ENCODE results near the gene ZNF445.
"Not testable (repeated sequence)": the region's sequence is repeated elsewhere in the genome, so short reads cannot be mapped to it uniquely, and the experiment has no call there.

ZNF445 gene

GRCh38 chr3:44420676-44421075 is 56.8 kb downstream of the ZNF445 start:
- Histone ChIP-seq H3K18ac (ENCODE audit: low read length) (no peak overlapping the region), H3K56ac (ENCODE audit: low read length) (no peak overlapping the region), H3K23ac (ENCODE audit: low read length) (no peak overlapping the region), H3K4me1 (ENCODE audit: control insufficient read depth, low read depth, low read length) (no peaks in the 10 kb centered on the region), H3K9ac (ENCODE audit: low read length) (no peak overlapping the region), H3K36me3 (ENCODE audit: control insufficient read depth, insufficient read depth, low read length) (no peaks in the 10 kb centered on the region), H3K79me1 (ENCODE audit: low read length) (no peaks in the 10 kb centered on the region), H2BK5ac (ENCODE audit: low read length) (no peak overlapping the region), H3K27me3 (ENCODE audit: insufficient read depth, low read length, poor library complexity) (no peaks in the 10 kb centered on the region), H2BK120ac (ENCODE audit: low read depth, low read length) (no peak overlapping the region), H2BK15ac (replicated peaks; ENCODE audit: low read depth) (no peak overlapping the region), H3K27ac (ENCODE audit: low read depth, low read length) (no peak overlapping the region), H3K4me2 (ENCODE audit: low read length) (no peak overlapping the region), H3K79me2 (ENCODE audit: control insufficient read depth, insufficient read depth, low read length) (no peaks in the 10 kb centered on the region), H3K4ac (ENCODE audit: low read depth, low read length) (no peak overlapping the region), H4K8ac (ENCODE audit: low read depth, low read length) (no peak overlapping the region), H2AK5ac (ENCODE audit: low read length) (no peak overlapping the region), H3K4me3 (ENCODE audit: low read length) (no peak overlapping the region), H4K5ac (ENCODE audit: low read length) (no peak overlapping the region)
- WGBS (ENCODE audit: extremely low coverage, insufficient coverage, low lambda C conversion rate) = no CpG with 5 or more reads among the region's 1 CpG
- DNase-seq = no peak

GRCh38 chr3:44419923-44420650 is 57.4 kb downstream of the ZNF445 start:
- Histone ChIP-seq H3K9ac (ENCODE audit: low read length) (no peak overlapping the region), H2BK15ac (replicated peaks; ENCODE audit: low read depth) (no peak overlapping the region), H3K18ac (ENCODE audit: low read length) (no peak overlapping the region), H4K5ac (ENCODE audit: low read length) (no peak overlapping the region), H3K27me3 (ENCODE audit: insufficient read depth, low read length, poor library complexity) (no peaks in the 10 kb centered on the region), H3K4ac (ENCODE audit: low read depth, low read length) (no peak overlapping the region), H4K8ac (ENCODE audit: low read depth, low read length) (no peak overlapping the region), H3K79me1 (ENCODE audit: low read length) (no peaks in the 10 kb centered on the region), H2BK120ac (ENCODE audit: low read depth, low read length) (no peak overlapping the region), H3K4me3 (ENCODE audit: low read length) (no peak overlapping the region), H3K23ac (ENCODE audit: low read length) (no peak overlapping the region), H2BK5ac (ENCODE audit: low read length) (no peak overlapping the region), H3K4me1 (ENCODE audit: control insufficient read depth, low read depth, low read length) (no peaks in the 10 kb centered on the region), H3K4me2 (ENCODE audit: low read length) (no peak overlapping the region), H3K36me3 (ENCODE audit: control insufficient read depth, insufficient read depth, low read length) (no peaks in the 10 kb centered on the region), H3K56ac (ENCODE audit: low read length) (no peak overlapping the region), H2AK5ac (ENCODE audit: low read length) (no peak overlapping the region), H3K79me2 (ENCODE audit: control insufficient read depth, insufficient read depth, low read length) (no peaks in the 10 kb centered on the region), H3K27ac (ENCODE audit: low read depth, low read length) (no peak overlapping the region)
- no CpG with 5 or more reads among the region's 14 CpGs for WGBS (ENCODE audit: extremely low coverage, insufficient coverage, low lambda C conversion rate)
- DNase-seq = no peak

- H3K9ac ChIP-seq (ENCODE audit: low read length) = no peak overlapping the region
- no peak overlapping the region for H4K8ac ChIP-seq (ENCODE audit: low read depth, low read length)
- no peak overlapping the region for H2BK120ac ChIP-seq (ENCODE audit: low read depth, low read length)
- no peak overlapping the region for H2BK5ac ChIP-seq (ENCODE audit: low read length)
- DNase-seq = no peak
- H3K4ac ChIP-seq (ENCODE audit: low read depth, low read length) = no peak overlapping the region
- H3K27ac ChIP-seq (ENCODE audit: low read depth, low read length) = no peak overlapping the region
- no peak overlapping the region for H3K23ac ChIP-seq (ENCODE audit: low read length)
- no peak overlapping the region for H3K18ac ChIP-seq (ENCODE audit: low read length)
- no peak overlapping the region for H3K56ac ChIP-seq (ENCODE audit: low read length)
- H3K4me3 ChIP-seq (ENCODE audit: low read length) = no peak overlapping the region
- no peak overlapping the region for H3K4me2 ChIP-seq (ENCODE audit: low read length)
- no peak overlapping the region for H2AK5ac ChIP-seq (ENCODE audit: low read length)
- no peak overlapping the region for H2BK15ac ChIP-seq (replicated peaks; ENCODE audit: low read depth)
- H3K27me3 ChIP-seq (ENCODE audit: insufficient read depth, low read length, poor library complexity) = no peaks in the 10 kb centered on the region
- H3K79me1 ChIP-seq (ENCODE audit: low read length) = no peaks in the 10 kb centered on the region
- WGBS (ENCODE audit: extremely low coverage, insufficient coverage, low lambda C conversion rate) = no CpG with 5 or more reads among the region's 11 CpGs
- H4K5ac ChIP-seq (ENCODE audit: low read length) = no peak overlapping the region
- H3K4me1 ChIP-seq (ENCODE audit: control insufficient read depth, low read depth, low read length) = no peaks in the 10 kb centered on the region
- no peaks in the 10 kb centered on the region for H3K79me2 ChIP-seq (ENCODE audit: control insufficient read depth, insufficient read depth, low read length)
- no peaks in the 10 kb centered on the region for H3K36me3 ChIP-seq (ENCODE audit: control insufficient read depth, insufficient read depth, low read length)
Observed at GRCh38 chr3:44419116-44419922, 58.2 kb downstream of the ZNF445 start.

- DNase-seq = peak; percentile 32
- H3K18ac ChIP-seq (ENCODE audit: low read length) = no peak overlapping the region
- no peaks in the 10 kb centered on the region for H3K4me1 ChIP-seq (ENCODE audit: control insufficient read depth, low read depth, low read length)
- no peaks in the 10 kb centered on the region for H3K27me3 ChIP-seq (ENCODE audit: insufficient read depth, low read length, poor library complexity)
- H3K4me2 ChIP-seq (ENCODE audit: low read length) = no peak overlapping the region
- H3K79me1 ChIP-seq (ENCODE audit: low read length) = no peaks in the 10 kb centered on the region
- no CpG with 5 or more reads among the region's 2 CpGs for WGBS (ENCODE audit: extremely low coverage, insufficient coverage, low lambda C conversion rate)
- H3K23ac ChIP-seq (ENCODE audit: low read length) = no peak overlapping the region
- H3K36me3 ChIP-seq (ENCODE audit: control insufficient read depth, insufficient read depth, low read length) = no peaks in the 10 kb centered on the region
- H3K4me3 ChIP-seq (ENCODE audit: low read length) = no peak overlapping the region
- H3K9ac ChIP-seq (ENCODE audit: low read length) = no peak overlapping the region
- no peaks in the 10 kb centered on the region for H3K79me2 ChIP-seq (ENCODE audit: control insufficient read depth, insufficient read depth, low read length)
- no peak overlapping the region for H2AK5ac ChIP-seq (ENCODE audit: low read length)
- H2BK15ac ChIP-seq (replicated peaks; ENCODE audit: low read depth) = no peak overlapping the region
- H3K56ac ChIP-seq (ENCODE audit: low read length) = no peak overlapping the region
- H4K8ac ChIP-seq (ENCODE audit: low read depth, low read length) = no peak overlapping the region
- no peak overlapping the region for H3K4ac ChIP-seq (ENCODE audit: low read depth, low read length)
- H3K27ac ChIP-seq (ENCODE audit: low read depth, low read length) = no peak overlapping the region
- H2BK5ac ChIP-seq (ENCODE audit: low read length) = no peak overlapping the region
- H2BK120ac ChIP-seq (ENCODE audit: low read depth, low read length) = no peak overlapping the region
- H4K5ac ChIP-seq (ENCODE audit: low read length) = no peak overlapping the region
Observed at GRCh38 chr3:44418549-44418948, 58.9 kb downstream of the ZNF445 start.

- no CpG with 5 or more reads among the region's 4 CpGs for WGBS (ENCODE audit: extremely low coverage, insufficient coverage, low lambda C conversion rate)
- not testable (repeated sequence) for H4K8ac ChIP-seq (ENCODE audit: low read depth, low read length); H3K23ac ChIP-seq (ENCODE audit: low read length); H2BK120ac ChIP-seq (ENCODE audit: low read depth, low read length); H3K27ac ChIP-seq (ENCODE audit: low read depth, low read length); H2AK5ac ChIP-seq (ENCODE audit: low read length); DNase-seq; H2BK15ac ChIP-seq (replicated peaks; ENCODE audit: low read depth); H3K56ac ChIP-seq (ENCODE audit: low read length); H3K4me1 ChIP-seq (ENCODE audit: control insufficient read depth, low read depth, low read length); H3K79me1 ChIP-seq (ENCODE audit: low read length); H2BK5ac ChIP-seq (ENCODE audit: low read length); H3K18ac ChIP-seq (ENCODE audit: low read length); H3K36me3 ChIP-seq (ENCODE audit: control insufficient read depth, insufficient read depth, low read length); H4K5ac ChIP-seq (ENCODE audit: low read length); H3K27me3 ChIP-seq (ENCODE audit: insufficient read depth, low read length, poor library complexity); H3K79me2 ChIP-seq (ENCODE audit: control insufficient read depth, insufficient read depth, low read length); H3K4me3 ChIP-seq (ENCODE audit: low read length); H3K4me2 ChIP-seq (ENCODE audit: low read length); H3K9ac ChIP-seq (ENCODE audit: low read length); H3K4ac ChIP-seq (ENCODE audit: low read depth, low read length)
Observed at GRCh38 chr3:44418118-44418517, 59.4 kb downstream of the ZNF445 start.

Data from mesendoderm (in vitro differentiated cells).